ENCODE measurements around the gene RPS18. TPM values are rescaled to one million over a fixed set of nuclear protein-coding genes. Genes with fewer than 3 reads are reported as not detected.

The RPS18 gene
- total RNA-seq = 4,481 and 4,999 TPM in 2 replicates

DNA sequence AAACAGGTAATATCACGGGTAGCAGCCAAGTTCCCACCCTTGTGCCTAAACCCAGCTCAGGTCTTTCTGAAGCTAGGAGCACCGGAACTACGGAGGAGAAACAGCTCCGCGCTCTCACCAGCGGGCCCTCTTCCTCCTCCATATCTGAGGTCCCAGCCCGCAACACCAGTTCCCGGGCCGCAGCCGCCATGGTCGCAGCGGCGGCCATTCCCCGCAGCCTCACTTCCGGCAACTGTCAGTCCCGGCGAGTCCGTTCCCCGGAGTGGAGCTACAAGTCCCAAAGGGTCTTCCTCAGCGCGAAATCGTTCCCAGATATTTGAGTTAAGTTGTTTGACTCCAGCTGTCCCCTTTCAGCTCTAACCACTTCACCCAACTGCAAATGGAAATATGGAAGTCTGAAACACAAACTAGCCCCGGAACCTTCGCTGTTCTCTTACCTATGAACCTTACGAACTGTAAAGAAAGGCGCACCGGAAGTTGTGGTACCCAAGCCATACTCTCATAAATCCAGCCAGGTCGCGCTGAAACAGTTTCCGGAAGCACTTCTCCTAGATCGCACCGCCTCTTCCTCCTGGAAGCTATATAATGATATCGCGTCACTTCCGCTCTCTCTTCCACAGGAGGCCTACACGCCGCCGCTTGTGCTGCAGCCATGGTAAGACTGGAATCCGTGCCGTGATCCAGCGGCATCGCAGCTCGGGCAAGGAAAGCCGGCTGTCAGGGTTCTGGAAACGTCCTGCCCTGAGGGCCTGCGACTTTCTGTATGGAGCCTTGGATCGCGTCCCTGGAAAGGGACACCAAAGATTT is at the start of gene RPS18, which contains the start of gene VPS52:
RPS18 (plus strand) TSS at position 608 of the 807 bp plus-strand sequence; CDS start at position 653, 45 bp downstream.
VPS52 (minus strand) TSS at position 409 of the 807 bp plus-strand sequence; CDS start at position 208, 201 bp downstream.

DNA sequence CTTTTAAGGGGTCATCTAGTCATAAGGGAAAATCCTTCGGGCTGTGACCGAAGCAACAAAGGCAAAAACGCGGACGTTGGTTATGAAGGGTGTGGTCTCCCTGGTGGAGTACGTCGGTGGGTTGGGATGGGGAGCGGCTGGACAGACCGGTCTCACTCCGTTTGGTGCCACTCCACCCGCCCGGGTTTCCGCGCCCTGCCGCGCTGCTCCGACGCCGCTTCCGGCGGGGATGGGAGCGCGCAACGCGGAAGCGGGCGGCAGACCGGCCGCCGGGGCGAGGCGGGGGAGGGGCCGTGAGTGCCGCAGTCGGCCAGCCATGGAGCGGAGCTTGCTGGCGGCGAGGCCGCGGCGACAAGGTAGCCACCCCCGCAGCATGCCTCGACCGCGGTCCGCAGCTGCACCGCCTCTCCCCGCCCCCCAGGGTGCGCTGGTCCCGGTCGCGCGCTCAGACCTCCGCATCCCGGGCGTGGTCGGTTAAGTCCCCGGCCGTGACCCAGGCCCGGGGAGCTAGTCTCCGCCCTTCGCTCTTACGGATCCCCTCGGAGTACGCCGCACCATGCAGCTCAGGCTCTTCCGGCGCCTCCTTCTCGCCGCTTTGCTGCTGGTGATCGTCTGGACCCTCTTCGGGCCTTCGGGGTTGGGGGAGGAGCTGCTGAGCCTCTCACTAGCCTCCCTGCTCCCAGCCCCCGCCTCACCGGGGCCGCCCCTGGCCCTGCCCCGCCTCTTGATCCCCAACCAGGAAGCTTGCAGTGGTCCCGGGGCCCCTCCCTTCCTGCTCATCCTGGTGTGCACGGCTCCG is 5.2 kb downstream of the RPS18 start, which contains the start of gene B3GALT4:
B3GALT4 (plus strand) TSS at position 260 of the 799 bp plus-strand sequence; CDS start at position 557, 297 bp downstream.

DNA sequence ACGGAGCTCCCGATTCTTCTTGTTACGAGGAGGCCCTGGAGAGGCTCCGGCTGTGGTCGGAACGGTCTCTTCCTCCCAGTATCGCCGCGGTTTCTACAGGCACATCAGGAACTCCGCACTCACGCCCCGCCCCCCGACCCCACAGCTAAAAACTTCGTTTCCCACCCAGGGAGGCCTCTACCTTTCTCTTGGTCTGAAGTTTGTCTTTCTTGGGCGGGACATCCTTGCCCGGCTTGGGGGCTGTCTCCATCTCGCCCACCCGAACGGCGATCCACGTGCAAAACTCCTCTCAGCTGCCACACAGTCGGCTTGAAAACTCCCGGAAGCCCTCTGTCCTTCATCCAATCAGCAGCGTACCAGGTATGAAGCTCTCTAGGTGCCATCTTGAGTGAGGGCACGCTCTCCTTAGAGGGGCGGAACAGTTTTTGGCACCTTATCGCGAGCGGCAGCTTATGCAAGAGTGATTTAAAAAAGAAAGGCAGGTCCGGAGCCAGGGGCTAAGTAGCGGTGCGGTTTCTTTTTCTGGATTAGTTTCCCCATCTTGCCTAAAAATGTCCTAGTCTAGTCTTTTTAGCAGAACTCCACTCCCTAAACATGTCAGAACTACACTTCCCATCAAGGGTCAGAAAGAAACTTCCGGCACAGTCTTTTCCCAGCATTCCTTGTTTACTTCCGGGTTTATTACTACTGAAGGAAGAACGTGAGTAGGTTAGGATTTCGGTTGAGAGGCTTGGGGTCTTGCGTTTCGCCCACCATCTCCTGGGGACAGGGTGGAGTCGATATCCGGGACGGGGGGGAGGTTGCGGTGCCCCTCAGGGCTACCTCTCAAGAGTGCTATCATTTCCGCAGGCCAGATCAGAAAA is 17.3 kb downstream of the RPS18 start, which contains the start of the genes PFDN6 and WDR46:
PFDN6 (plus strand) TSS at position 681 of the 863 bp plus-strand sequence. CDS start 256 bp downstream, outside the sequence.
WDR46 (minus strand) TSS at position 319 of the 863 bp plus-strand sequence; CDS start at position 250, 69 bp downstream.

DNA sequence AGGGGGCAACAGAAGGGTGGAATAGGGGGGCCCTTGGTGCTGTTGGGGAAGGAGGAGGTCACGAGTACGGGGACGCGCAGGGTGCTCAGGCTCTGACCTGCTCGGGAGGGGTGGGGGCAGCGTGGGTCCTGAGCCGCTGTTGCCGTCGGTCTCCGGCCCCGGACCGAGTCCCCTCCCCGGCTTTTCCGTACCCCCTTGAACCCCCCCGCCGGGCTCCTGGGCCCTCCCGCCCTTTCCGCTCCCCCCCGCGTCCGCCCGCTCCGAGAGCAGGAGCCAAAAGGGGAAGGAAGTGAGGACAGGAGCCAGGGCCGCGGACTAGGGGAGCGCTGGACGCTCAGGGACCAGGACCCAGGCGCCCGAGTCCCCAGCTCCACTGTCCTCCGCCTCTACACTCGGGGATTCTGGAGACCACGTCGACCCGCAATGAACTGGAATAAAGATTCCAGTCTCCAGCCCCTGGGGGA is 26.9 kb downstream of the RPS18 start, which contains the start of gene RGL2:
RGL2 (minus strand) TSS at position 170 of the 464 bp plus-strand sequence. CDS start 332 bp downstream, outside the sequence.

DNA sequence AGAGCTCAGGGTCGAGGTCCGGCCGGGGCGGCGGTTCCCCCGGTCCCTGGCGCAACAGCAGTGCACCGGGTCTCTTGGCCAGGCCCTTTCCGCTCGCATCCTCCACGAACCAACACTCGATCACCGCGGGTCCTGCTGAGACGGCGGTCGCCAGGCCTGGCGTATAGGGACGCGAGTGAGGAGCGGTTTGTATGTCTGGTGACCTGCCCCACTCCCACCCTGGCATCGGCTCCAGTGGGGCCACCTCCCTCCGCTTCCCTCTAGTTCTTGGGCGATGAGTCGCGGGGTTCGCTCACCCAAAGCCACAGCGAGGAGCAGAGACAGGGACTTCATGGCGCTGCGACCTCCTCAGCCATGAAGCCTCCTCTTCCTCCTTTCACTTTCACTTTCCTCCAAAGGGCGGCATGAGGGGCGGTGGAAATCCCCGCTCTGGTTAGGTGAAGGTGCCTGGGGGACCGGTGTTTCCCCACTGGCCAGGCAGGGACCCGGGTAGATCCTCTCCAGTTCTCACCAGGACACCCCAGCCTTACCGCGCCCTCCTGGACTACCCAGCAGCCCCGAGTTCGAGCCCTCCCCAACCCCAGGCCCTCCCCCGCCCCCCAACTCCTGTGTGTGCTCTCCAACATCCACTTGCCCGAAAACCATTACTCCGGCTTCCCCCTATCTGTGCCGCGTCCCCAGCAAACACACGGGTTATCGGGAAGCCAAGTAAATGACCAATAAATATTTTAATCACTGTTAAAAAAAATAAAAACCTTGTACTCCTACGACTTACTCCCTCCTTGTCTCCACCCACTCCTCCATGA is 42.0 kb downstream of the RPS18 start, which contains the start of gene TAPBP:
TAPBP (minus strand) TSS at position 370 of the 806 bp plus-strand sequence; CDS start at position 333, 37 bp downstream.

DNA sequence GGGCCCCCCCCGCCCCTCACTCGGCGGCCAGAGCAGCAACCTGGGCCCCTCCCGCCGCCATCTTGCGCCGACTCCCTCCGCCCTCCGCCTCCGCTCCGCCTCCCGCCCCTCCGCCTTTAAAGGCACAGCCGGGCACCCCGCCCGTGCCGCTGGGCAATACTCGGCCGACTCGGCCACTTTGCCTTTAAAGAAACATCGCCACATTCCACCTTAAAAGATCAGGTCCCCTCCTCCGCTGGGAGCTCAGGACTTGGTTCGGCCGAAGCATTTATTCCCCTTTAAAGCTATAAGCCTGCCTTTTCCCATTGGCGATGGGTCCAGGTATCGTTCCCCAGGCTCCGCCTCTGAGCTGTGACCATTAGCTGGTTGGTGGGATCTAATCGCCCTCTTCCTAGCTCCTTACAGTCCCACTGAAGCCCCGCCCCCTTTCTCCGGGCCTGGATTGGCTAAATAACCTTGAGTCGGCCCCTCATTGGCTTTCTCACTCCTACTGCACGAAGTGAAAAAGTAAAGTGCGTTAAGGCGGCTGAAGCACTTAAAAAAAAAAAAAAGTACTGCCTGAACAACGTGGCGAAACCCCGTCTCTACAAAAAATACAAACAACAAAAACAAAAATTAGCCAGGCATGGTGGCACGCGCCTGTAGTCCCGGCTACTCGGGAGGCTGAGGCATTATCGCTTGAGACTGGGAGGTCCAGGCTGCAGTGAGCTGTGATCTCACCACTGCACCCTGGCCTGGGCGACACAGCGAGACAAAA is 46.0 kb downstream of the RPS18 start, which contains the start of gene ZBTB22:
ZBTB22 (minus strand) TSS at position 76 of the 757 bp plus-strand sequence. CDS start 828 bp downstream, outside the sequence.

Other genes with a start within 250 kb of the RPS18 start
- 3.7 and 8.7 TPM in 2 replicates for gene HLA-DPA1, start 198.4 kb upstream of the RPS18 start, total RNA-seq
- gene HLA-DPB1, start 196.1 kb upstream of the RPS18 start, total RNA-seq = 20.9 and 89.1 TPM in 2 replicates
- under 0.01 TPM in 1 of 2 replicates, not detected in the other for gene COL11A2, start 79.6 kb upstream of the RPS18 start, total RNA-seq
- gene RXRB, start 71.4 kb upstream of the RPS18 start, total RNA-seq = 16.1 and 21.6 TPM in 2 replicates
- 191 and 219 TPM in 2 replicates for gene SLC39A7, start 71.2 kb upstream of the RPS18 start, total RNA-seq
- 1.6 and 4.0 TPM in 2 replicates for gene HSD17B8, start 67.4 kb upstream of the RPS18 start, total RNA-seq
- gene RING1, start 63.6 kb upstream of the RPS18 start, total RNA-seq = 11.5 and 15.6 TPM in 2 replicates
- 36.7 and 45.3 TPM in 2 replicates for gene VPS52, start 199 bp upstream of the RPS18 start, total RNA-seq
- 5.7 and 11.0 TPM in 2 replicates for gene B3GALT4, start 5.0 kb downstream of the RPS18 start, total RNA-seq
- gene WDR46, start 17.2 kb downstream of the RPS18 start, total RNA-seq = 84.2 and 89.9 TPM in 2 replicates
- gene PFDN6, start 17.5 kb downstream of the RPS18 start, total RNA-seq = 58.7 and 93.4 TPM in 2 replicates
- gene RGL2, start 26.9 kb downstream of the RPS18 start, total RNA-seq = 32.6 and 37.4 TPM in 2 replicates
- gene TAPBP, start 42.0 kb downstream of the RPS18 start, total RNA-seq = 100 and 104 TPM in 2 replicates
- gene ZBTB22, start 45.7 kb downstream of the RPS18 start, total RNA-seq = 14.4 and 23.1 TPM in 2 replicates
- gene DAXX, start 50.9 kb downstream of the RPS18 start, total RNA-seq = 46.3 and 52.8 TPM in 2 replicates
- gene KIFC1, start 119.7 kb downstream of the RPS18 start, total RNA-seq = 29.8 and 33.4 TPM in 2 replicates
- gene PHF1, start 138.9 kb downstream of the RPS18 start, total RNA-seq = 31.7 and 34.0 TPM in 2 replicates
- 249 and 321 TPM in 2 replicates for gene CUTA, start 146.0 kb downstream of the RPS18 start, total RNA-seq
- gene SYNGAP1, start 148.0 kb downstream of the RPS18 start, total RNA-seq = 4.1 and 4.3 TPM in 2 replicates
- 4.3 and 8.6 TPM in 2 replicates for gene ZBTB9, start 182.5 kb downstream of the RPS18 start, total RNA-seq

Measured in myometrial cell (primary cell).